ENCODE data around the gene HDDC2.

GRCh38 chr6:125312950-125313349 is 11.2 kb upstream of the HDDC2 start:
- no peak for TF ChIP-seq CTCF (IDR thresholded peaks at IDR 0.05)
- no peak for TF ChIP-seq POLR2A (IDR thresholded peaks at IDR 0.05)
